Stimulated activated naive CD8-positive, alpha-beta T cell treated with anti-CD3 and anti-CD28 coated beads, Interleukin-15, amount 100 ng/mL, for 72 hours (primary cell): ENCODE measurements around the gene MYMK.

Experiments
- ATAC-seq: fragments of 150-1000 bp; cut with Tn5 transposase; 2 replicates; pipeline ENCODE4 v1.10.0; 2021; ENCODE audit warnings: mild to moderate bottlenecking, moderate library complexity
- DNase-seq, 2 donors: peaks; one replicate each; pipeline ENCODE4 v3.0.0; 2021 to 2022
- H3K27ac Mint-ChIP-seq, 2 donors: one replicate each; pipeline ENCODE4 v1.8.0; 2022; ENCODE audit warnings: mild to moderate bottlenecking in 2 of 2, mixed read lengths in 2 of 2, moderate library complexity in 2 of 2
- H3K27me3 Mint-ChIP-seq: one replicate; pipeline ENCODE4 v1.8.0; 2022; ENCODE audit warnings: mixed read lengths
- H3K4me1 Mint-ChIP-seq: one replicate; pipeline ENCODE4 v1.8.0; 2022; ENCODE audit warnings: mild to moderate bottlenecking, mixed read lengths
- H3K4me3 Mint-ChIP-seq, 2 donors: one replicate each; pipeline ENCODE4 v1.8.0; 2022; ENCODE audit warnings: mild to moderate bottlenecking in 2 of 2, mixed read lengths in 2 of 2, moderate library complexity in 1 of 2
- H3K9me3 Mint-ChIP-seq, 2 donors: one replicate each; pipeline ENCODE4 v1.8.0; 2022; ENCODE audit warnings: mixed read lengths in 2 of 2

Gene MYMK

DNA sequence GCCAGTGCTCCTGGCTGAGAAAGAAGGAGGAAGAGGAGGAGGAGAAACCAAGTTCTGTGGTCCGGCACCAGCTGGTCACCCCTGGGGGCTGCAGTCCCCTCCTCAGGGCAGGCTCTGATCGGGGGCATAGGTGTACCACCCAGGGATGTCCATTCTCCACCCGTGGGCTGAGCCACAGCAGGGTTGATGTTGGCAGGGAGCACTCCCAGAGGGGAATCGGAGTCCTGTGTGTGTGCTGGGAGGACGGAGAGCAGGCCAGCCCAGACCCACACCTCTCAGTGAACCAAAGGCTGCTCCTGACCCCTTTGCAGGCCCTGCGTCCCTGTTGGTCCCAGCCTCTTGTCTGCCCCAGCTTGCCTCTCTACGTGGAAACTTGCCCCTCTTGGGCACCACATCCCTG is 5.1 kb upstream of the MYMK start:
- Mint-ChIP-seq H3K27me3 (peaks cover 22% of the 10 kb centered on the region), H3K4me1 (peaks cover 35% of the 10 kb centered on the region), H3K27ac (peak overlapping the region in 1 of 2 donors; percentile 11), H3K4me3 (no peak overlapping the region), H3K9me3 (no peaks in the 10 kb centered on the region)
- no peak for ATAC-seq
- no peak for DNase-seq

- Mint-ChIP-seq H3K27me3 (peaks cover 22% of the 10 kb centered on the region), H3K4me1 (peaks cover 31% of the 10 kb centered on the region), H3K9me3 (no peaks in the 10 kb centered on the region), H3K27ac (peak overlapping the region in 1 of 2 donors; percentile 11), H3K4me3 (no peak overlapping the region)
- DNase-seq (no peak), ATAC-seq (no peak)
Measured at GRCh38 chr9:133529457-133529856, 4.7 kb upstream of the MYMK start.

- no peaks in the 10 kb centered on the region for H3K9me3 Mint-ChIP-seq
- peaks cover 22% of the 10 kb centered on the region for H3K27me3 Mint-ChIP-seq
- ATAC-seq = no peak
- peaks cover 26% of the 10 kb centered on the region for H3K4me1 Mint-ChIP-seq
- no peak overlapping the region for H3K27ac Mint-ChIP-seq
- no peak overlapping the region for H3K4me3 Mint-ChIP-seq
- no peak for DNase-seq
Measured at GRCh38 chr9:133528876-133529241, 4.1 kb upstream of the MYMK start.

GRCh38 chr9:133528001-133528875 is 3.5 kb upstream of the MYMK start:
- Mint-ChIP-seq H3K27me3 (peaks cover 22% of the 10 kb centered on the region), H3K27ac (no peak overlapping the region), H3K4me1 (peaks cover 20% of the 10 kb centered on the region), H3K4me3 (no peak overlapping the region), H3K9me3 (no peaks in the 10 kb centered on the region)
- DNase-seq (no peak), ATAC-seq (no peak)

DNA sequence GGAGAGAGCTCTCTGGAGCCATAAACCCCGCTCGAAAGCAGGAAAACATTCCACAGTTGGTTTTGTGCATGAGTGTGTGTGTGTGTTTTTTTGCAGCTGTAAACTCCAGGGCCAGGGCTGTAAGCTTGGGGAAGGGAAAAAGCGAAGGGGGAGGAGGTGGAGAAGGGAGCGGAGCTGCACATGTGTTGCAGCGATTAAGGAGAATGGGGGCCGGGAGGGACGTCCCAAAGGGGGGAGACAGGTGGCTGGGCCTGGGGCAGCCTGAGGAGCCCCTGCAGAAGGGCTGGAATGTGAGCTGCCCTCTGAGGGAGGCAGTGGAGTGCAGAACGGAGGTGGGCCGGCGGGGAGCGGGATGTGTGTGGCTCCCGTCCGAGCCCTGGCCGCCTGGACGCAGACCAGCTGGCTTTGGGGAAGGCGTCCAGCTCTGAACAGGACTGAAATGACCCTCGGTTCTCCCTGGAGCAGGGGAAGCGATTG is 2.7 kb upstream of the MYMK start:
- H3K27me3 Mint-ChIP-seq = peaks cover 14% of the 10 kb centered on the region
- DNase-seq = no peak
- no peak for ATAC-seq
- no peak overlapping the region for H3K4me3 Mint-ChIP-seq
- peaks cover 13% of the 10 kb centered on the region for H3K4me1 Mint-ChIP-seq
- no peaks in the 10 kb centered on the region for H3K9me3 Mint-ChIP-seq
- H3K27ac Mint-ChIP-seq = peak overlapping the region in 1 of 2 donors; percentile 62

DNA sequence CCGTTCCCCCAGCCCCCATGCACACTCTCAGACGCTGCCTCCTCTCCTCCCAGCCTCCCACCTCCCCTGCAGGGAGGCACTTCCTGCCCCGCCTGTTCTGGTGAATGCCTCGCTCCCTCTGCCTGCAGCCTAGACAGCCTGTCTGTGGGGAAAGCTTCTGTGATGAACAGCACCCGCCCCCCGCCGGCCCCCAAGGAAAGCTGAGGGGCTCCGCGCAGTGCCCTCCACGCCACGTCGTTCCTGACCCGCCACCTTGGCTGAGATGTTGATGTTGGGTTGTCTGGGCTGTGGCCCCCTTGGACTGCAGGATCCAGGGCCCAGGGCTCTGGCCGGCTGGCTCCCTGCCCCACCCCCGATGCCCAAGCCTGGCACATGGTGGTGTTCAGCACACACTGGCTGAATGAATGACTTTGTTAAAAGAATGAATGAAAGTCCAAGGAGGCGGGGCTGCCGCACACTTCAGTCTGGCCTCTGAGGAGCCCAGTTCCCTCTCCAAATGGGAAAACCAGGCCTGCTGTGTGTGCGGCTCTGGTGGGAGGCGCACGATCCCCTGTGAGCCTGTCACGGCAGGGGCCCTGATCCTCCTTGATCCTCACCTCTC is 2.1 kb upstream of the MYMK start:
- peaks cover 13% of the 10 kb centered on the region for H3K27me3 Mint-ChIP-seq
- no peaks in the 10 kb centered on the region for H3K9me3 Mint-ChIP-seq
- peaks cover 8% of the 10 kb centered on the region for H3K4me1 Mint-ChIP-seq
- no peak for ATAC-seq
- no peak for DNase-seq
- peak overlapping the region in 1 of 2 donors; percentile 62 for H3K27ac Mint-ChIP-seq
- no peak overlapping the region for H3K4me3 Mint-ChIP-seq

- peaks cover 8% of the 10 kb centered on the region for H3K4me1 Mint-ChIP-seq
- peaks cover 13% of the 10 kb centered on the region for H3K27me3 Mint-ChIP-seq
- no peak overlapping the region for H3K27ac Mint-ChIP-seq
- H3K4me3 Mint-ChIP-seq = no peak overlapping the region
- ATAC-seq = no peak
- DNase-seq = no peak
- no peaks in the 10 kb centered on the region for H3K9me3 Mint-ChIP-seq
Measured at GRCh38 chr9:133525677-133526076, 918 bp upstream of the MYMK start.

DNA sequence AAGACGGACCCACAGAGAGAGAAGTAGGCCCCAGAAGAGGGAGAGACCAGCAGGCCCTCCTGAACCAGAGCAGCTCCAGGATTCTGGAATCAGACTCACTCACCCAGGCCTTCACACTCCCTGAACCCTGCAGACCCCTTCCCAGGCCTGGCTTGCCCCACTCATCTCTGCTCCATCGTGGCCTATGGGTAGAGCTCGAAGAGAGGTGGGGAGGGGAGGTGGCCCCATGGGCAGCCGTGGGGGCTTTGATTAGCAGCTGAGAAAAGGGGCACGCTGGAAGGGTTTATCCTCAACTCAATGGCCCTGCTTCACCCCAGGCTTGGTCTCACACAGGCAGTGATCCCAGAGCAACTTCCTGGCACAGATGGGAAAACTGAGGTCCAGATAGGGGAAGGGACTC is 613 bp downstream of the MYMK start:
- Mint-ChIP-seq H3K4me1 (peaks cover 8% of the 10 kb centered on the region), H3K4me3 (no peak overlapping the region), H3K27ac (no peak overlapping the region), H3K27me3 (peaks cover 13% of the 10 kb centered on the region), H3K9me3 (no peaks in the 10 kb centered on the region)
- ATAC-seq (no peak), DNase-seq (no peak)

DNA sequence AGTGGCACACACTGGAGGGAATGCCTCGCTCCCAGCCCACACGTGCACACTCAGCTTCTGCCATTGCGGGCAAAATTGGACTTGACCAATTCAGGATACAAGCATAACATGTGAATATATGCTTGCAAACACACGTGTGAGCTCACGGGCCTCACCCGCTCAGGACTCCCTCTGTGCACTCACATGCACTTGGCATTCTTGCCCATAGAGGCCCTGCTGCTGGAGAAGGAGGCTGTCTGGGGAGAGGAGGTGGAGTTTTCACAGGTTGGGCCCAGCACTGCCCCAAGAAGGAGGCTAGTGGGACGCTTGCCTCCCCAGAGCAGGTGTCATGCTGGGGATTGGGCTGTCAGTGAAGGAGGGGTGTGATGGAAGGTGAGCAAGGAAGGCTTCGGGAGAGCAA is 1.7 kb downstream of the MYMK start:
- Mint-ChIP-seq H3K4me1 (peaks cover 8% of the 10 kb centered on the region), H3K4me3 (no peak overlapping the region), H3K9me3 (no peaks in the 10 kb centered on the region), H3K27ac (peak overlapping the region in 1 of 2 donors; percentile 0), H3K27me3 (peaks cover 13% of the 10 kb centered on the region)
- no peak for ATAC-seq
- no peak for DNase-seq

DNA sequence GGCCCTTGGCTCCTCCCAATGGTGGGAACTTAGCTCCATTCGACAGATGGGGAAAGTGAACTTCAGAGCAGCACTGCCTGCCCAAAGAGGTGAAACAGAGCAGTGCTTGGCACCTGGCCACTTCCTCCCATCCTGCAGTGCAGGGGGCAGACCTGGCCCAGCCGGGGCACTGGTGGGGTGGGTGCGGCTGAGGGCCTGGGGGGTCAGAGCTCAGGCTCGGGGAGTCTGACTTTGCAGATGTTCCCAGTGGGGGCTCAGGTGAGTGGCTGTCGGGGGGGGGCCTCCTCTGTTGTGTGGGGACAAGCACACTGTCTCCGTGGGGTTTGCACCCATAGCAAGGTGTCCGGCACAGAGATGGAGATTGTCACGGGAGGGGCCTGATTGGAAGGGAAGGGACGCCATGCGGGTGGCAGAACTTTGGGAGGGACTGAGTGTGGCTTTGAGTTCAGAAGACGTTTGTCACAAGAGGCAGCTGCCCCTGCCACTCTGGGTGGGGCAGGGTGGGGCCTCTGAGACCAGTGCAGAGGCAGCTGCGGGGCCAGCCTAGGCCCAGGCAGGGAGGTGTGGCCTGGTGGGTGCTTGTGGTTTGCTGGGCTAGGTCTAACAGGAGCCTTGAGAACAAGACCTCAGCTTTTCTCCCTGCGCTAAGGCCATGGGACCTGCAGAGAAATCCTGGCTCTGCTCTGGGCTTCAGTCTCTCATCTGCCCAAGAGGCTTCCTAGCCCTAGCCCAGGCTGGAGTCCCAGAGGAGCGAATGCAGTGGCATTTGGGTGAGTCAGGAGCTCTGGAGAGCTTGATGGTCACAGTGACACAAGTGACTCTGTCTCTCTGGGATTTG is 2.5 kb downstream of the MYMK start:
- Mint-ChIP-seq H3K9me3 (no peaks in the 10 kb centered on the region), H3K4me3 (no peak overlapping the region), H3K27me3 (peaks cover 11% of the 10 kb centered on the region), H3K27ac (no peak overlapping the region), H3K4me1 (peaks cover 8% of the 10 kb centered on the region)
- no peak for DNase-seq
- no peak for ATAC-seq

- Mint-ChIP-seq H3K4me3 (no peak overlapping the region), H3K9me3 (no peaks in the 10 kb centered on the region), H3K27me3 (peaks cover 2% of the 10 kb centered on the region), H3K27ac (peak overlapping the region in 1 of 2 donors; percentile 75), H3K4me1 (peaks cover 2% of the 10 kb centered on the region)
- ATAC-seq = no peak
- no peak for DNase-seq
Measured at GRCh38 chr9:133521122-133522072, 3.4 kb downstream of the MYMK start.

- ATAC-seq = no peak
- H3K4me3 Mint-ChIP-seq = no peak overlapping the region
- no peak for DNase-seq
- no peaks in the 10 kb centered on the region for H3K27me3 Mint-ChIP-seq
- no peaks in the 10 kb centered on the region for H3K4me1 Mint-ChIP-seq
- H3K27ac Mint-ChIP-seq = no peak overlapping the region
- H3K9me3 Mint-ChIP-seq = no peaks in the 10 kb centered on the region
Measured at GRCh38 chr9:133520121-133520835, 4.5 kb downstream of the MYMK start.

GRCh38 chr9:133519693-133520092 is 5.1 kb downstream of the MYMK start:
- DNase-seq (no peak), ATAC-seq (no peak)
- Mint-ChIP-seq H3K4me3 (no peak overlapping the region), H3K9me3 (no peaks in the 10 kb centered on the region), H3K4me1 (no peaks in the 10 kb centered on the region), H3K27me3 (no peaks in the 10 kb centered on the region), H3K27ac (no peak overlapping the region)

DNA sequence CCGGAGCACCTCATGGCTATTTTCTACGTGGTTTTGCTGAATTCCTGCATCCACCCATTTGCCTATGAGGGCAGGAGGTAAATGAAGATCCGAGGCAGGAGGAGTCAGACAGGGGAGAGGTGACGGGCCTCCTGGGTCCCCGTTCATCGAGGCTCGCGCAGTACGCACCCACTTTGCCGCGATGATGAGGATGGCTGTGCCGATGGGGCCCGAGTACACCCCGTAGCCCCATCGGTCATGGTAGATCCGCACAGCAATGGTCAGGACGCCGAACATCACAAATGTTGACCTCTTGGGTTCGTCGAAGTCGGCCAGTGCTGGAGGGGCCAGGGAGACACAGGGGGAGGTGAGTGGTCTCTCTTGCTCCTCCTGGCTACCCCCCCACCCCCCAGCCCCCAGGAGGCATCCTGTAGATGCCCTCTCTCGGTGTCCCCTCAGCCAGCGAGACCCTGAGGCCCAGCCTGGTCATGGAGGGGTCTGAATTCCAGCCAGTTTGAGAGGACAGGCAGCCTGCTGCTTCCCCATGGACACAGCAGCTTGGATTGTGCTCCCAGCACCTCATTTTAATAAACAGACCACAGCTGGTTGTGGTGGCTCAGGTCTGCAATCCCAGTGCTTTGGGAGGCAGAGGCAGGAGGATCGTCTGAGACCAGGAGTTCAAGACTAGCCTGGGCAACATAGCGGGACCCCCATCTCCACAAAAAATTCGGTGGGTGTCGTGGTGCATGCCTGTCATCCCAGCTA is 5.9 kb downstream of the MYMK start:
- Mint-ChIP-seq H3K4me1 (no peaks in the 10 kb centered on the region), H3K4me3 (no peak overlapping the region), H3K27me3 (no peaks in the 10 kb centered on the region), H3K27ac (no peak overlapping the region), H3K9me3 (no peaks in the 10 kb centered on the region)
- ATAC-seq (no peak), DNase-seq (no peak)
